Stimulated activated CD4-positive, alpha-beta T cell treated with anti-CD3 and anti-CD28 coated beads, Interleukin-4, amount 100 ng/mL, for 48 hours (primary cell): ENCODE data around the gene IMPDH1.
"Not testable (repeated sequence)": the region's sequence is repeated elsewhere in the genome, so short reads cannot be mapped to it uniquely, and the experiment has no call there.

Experiments
- DNase-seq, 2 donors: peaks; one replicate each; pipeline ENCODE4 v3.0.0-alpha.2; 2020; ENCODE audit warnings: low read depth in 2 of 2

Gene IMPDH1

DNA sequence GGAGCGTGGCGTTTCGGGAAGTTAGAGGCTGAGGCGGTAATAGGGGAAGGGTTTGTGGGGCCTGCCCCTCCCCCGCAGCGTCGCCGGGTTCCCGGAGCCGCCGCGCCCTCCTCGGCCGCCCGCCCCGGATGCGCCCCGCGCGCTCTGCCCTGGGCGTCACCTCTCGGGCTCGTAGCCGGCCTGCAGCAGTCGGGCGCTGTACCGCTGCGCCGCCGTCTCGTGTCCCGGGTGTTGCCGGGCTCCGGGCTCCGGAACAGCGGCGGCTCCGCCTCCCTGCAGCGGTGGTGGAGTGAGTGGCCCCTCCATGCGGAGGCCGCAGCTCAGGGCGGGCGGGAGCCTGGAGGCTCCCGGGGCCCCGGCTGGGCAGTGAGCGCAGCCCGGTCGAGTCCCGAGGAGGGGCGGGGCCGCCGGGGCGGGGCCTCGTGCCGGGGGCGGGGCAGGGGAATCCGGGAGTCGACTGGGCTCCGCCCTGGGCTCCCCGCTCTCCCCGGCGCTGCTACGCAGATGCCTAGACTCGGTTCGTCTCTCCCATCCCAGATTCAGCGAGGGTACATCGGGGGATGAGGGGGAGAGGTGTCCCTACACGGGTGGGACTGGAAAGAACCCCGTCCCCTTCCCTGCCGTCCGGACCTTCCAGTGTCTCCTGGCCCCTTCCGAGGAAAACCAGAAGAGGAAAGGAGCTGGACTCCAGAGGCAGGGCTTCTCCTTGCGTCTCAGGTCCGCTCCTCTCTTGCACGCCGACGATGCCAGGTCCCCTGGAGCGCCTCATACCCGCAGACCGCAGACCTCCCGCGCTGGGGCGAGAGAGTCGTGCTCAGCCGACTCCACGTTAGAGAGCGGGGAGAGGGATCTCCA, at the start of gene IMPDH1:
TSS of gene IMPDH1 (minus strand) at position 387 of the 855 bp plus-strand sequence. CDS start at position 306, 81 bp downstream.
- peak; percentile 83 to 86 for DNase-seq

DNA sequence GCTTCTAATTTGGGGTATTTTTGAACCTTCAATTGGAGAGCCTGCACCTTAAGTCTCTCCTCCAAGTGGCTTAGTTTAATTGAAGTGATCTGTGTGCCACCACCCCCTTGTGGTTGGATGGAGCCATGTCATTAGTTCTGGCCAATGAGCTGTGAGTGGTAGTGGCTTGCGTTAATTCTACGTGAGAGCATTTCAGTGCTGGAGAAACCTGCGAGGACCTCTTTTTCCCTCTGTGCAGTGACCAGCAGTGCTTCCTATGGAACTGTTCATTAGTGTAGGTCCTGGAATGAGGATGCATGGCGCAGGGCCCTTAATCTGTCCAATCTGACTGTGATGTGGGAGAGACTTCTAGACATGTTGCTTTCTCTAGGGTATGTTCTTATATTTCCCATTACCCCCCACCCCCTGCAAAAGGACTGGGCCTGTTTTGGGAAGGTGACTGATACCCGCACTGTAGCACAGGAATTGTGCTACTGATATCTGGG, 49.7 kb upstream of the IMPDH1 start:
- DNase-seq, result peak in 1 of 2 donors; percentile 30

GRCh38 chr7:128458956-128459355, 49.2 kb upstream of the IMPDH1 start:
- peak in 1 of 2 donors; percentile 24 for DNase-seq

- DNase-seq, result not testable (repeated sequence)
These were observed 47.6 kb upstream of the IMPDH1 start for GRCh38 chr7:128457385-128457784.

DNA sequence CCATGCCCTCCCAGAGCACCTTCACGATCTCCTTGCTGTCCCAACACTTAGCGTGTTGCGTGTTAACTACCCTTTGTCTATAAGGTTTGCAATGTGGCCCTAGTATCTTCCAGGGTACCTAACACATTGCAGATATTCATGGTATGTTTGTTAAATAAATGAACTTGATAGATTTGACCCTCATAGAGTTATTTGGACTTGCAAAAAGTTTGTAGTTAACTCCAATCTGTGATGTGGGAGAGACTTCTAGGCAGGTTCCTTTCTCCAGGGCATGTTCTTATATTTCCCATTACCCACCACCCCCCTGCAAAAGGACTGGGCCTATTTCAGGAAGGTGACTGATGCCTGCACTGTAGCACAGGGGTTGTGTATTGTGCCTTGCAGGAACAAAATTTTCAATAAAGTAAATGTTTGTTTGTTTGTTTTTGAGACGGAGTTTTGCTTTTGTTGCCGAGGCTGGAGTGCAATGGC, 46.5 kb upstream of the IMPDH1 start:
- no peak for DNase-seq

DNA sequence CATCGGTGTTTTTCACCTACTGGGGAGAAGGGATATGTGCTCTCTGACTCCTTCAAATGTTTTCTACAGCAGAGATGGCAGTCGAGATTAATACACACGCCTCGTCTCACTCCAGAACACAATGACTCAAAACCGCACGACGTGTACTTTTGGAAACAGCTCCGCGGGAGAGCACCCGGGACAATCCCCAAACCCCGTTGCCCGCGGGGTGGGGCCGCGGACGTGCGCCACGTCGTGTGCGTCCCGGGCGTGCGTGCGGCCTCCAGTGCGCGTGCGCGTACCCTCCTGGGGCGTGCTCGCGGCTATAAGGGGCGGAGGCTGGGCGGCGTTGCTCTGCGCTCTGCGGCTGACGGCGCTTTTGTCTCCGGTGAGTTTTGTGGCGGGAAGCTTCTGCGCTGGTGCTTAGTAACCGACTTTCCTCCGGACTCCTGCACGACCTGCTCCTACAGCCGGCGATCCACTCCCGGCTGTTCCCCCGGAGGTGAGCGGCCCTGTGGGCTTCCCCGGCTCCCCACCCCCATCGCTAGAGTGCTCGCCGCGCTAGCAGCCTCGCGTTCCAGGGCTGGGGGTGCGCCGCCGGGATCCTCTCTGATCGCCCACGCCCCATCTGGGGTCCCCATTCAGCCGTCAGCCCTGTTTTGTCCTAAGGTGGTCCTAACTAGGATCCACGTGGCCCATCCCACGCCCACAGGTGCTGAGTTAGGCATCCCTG, 45.9 kb upstream of the IMPDH1 start, which contains the start of gene HILPDA:
TSS of gene HILPDA (plus strand) at position 336 of the 712 bp plus-strand sequence. CDS start 1,391 bp downstream, outside the sequence.
- DNase-seq, result peak; percentile 90 to 94

- no peak for DNase-seq
These were observed 45.2 kb upstream of the IMPDH1 start for GRCh38 chr7:128454808-128455542.

DNA sequence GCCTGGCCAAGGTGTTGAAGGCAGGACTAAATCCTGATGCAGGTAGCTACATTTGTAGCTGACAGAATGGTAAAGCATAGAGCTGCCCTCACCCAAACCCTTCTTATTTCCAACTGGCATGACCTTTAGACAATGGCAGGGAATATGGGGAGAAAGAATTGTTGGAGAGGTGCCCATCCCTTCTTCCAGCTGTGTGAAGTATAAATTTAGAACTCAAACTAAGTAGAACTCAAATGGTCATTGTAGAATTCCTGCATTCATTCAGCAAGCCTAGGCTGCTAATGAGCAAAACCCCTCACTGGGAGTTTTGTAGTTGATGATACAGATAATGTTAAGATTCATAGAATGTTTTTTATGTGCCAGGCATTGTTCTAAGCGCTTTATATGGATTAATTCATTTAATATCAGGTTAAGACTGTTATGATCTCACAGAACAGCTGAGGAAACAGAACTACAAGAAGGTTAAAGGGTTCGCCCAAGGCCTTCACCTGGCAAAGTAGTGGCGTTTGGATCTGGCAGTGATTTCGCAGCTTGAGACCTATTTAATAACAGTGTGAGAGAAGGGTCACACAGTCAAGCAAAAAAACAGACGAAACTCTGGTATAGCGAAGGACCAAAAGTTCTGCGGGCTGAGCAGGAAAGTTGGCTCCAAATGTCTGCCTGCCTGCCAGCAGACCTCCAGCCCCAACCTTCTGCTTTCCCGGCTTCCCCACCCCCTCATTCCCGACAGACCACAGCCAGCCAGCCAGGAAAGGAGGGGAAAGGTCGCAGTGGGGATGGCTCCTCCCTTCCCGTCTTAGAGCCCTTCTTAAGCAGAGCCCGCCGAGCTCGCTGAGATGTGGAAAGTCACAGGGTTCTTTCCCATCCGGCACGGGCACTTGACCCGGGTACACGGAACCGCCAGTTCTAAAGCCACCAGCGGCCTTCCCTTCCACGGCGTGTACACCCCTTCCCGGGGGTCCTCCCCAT, 44.3 kb upstream of the IMPDH1 start:
- DNase-seq, result no peak

DNA sequence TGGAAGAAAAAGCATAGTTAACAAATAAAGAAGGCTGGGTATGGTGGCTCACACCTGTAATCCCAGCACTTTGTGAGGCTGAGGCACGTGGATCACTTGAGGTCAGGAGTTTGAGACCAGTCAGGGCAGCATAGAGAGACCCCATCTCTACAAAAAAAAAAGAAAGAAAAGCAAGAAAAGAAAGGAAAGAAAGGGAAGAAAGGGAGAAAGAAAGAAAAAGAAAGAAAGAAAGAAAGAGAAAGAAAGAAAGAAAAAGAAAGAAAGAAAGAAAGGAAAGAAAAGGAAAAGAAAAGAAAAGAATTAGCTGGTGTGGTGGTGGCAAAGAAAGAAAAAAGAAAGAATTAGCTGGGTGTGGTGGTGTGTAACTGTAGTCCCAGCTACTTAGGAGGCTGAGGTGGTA, 42.8 kb upstream of the IMPDH1 start:
- DNase-seq, result no peak

DNA sequence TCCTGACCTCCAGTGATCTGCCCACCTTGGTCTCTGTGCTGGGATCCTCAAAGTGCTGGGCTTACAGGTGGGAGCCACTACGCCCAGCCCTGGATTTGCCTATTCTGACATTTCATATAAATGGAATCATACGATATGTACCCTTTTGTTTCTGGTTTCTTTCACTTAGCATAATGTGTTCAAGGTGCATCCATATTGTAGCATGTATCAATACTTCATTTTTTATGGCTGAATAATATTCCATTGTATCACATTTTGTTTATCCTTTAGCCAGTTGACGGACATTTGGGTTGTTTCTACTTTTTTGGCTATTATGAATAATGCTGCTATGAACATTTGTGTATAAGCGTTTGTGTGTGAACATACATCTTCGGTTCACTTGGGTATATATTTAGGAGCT, 41.1 kb upstream of the IMPDH1 start:
- DNase-seq, result no peak

- no peak for DNase-seq
These were observed 40.6 kb upstream of the IMPDH1 start for GRCh38 chr7:128450409-128450808.

- no peak for DNase-seq
These were observed 39.0 kb upstream of the IMPDH1 start for GRCh38 chr7:128448751-128449302.

- no peak for DNase-seq
These were observed 38.3 kb upstream of the IMPDH1 start for GRCh38 chr7:128447941-128448564.

DNA sequence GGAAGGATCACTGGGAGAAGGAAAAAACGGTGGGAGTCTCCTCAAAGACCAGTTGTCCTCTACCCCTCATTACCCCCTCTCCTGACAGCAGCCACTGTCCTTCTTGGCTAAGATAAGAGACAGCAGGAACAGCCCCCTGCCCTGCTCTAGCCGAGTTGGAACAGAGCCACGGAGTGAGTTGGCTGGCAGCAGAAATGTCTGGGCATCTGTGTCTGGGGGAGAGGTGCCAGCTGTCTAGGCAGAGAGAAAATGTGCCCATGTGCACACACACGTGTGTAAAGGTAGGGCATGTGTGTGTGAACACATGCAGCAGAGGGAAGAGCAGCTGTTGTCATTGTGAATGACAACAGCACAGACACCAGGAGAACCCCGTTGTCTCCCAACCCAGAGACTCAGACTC, 36.5 kb upstream of the IMPDH1 start:
- DNase-seq, result no peak

- DNase-seq, result no peak
These were observed 34.2 kb upstream of the IMPDH1 start for GRCh38 chr7:128443831-128444600.

GRCh38 chr7:128442356-128442755, 32.6 kb upstream of the IMPDH1 start:
- DNase-seq, result no peak

DNA sequence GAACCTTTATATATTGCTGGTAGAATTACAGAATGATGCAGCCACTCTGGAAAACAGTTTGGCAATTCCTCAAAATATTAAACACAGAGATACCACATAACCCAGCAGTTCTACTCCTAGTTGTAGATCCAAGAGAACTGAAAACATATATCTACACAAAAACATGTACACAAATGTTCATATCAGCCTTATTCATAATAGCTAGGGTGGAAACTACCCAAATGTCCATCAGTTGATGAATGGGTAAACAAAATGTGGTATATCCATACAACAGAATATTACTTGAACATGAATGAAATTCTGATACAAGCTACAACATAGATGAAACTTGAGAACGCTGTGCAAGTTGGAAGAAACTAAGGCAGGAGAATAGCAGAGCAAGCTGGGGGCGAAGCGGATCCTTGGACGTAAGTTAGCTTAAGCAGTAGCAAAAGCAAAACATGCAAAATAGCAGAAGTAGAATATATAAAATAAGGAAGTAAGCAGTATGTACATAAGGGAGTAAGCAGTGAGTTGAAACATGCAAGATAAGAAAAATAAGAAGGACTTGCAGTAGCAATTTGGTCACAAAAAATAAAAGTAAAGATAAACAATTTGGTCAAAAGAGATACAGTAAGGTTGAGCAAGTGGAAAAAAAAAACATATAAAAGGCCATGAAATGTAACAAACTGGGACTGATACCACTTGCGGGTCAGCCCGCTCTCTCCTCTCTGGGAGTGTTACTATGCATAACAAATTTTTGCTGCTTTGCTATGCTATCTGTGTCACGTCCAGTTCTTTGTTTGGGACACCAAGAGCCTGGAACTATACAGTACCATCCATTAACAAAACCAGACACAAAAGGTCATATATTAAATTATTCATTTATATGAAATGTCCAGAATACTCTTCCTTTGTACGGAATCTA, 27.9 kb upstream of the IMPDH1 start:
- DNase-seq, result no peak

DNA sequence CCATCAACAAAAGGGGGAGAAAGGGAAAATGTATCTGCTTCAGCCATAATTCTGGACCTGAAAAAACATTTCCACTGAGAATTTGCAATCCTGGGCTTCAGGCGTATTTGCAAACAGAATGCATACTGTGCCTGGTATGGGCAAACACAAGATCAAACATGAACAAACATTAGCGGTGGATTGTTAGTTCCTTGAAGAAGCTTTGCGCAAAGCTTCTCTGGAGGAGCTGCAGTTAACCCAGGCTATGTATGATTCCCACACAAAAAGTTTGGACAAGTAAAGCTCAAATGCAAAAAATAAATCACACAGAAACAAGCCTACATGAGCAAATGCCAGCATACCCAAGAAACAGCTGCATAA, 25.5 kb upstream of the IMPDH1 start:
- no peak for DNase-seq
